NT2/D1 (cell line): ENCODE measurements around the gene SERBP1.

Experiments used
- SUZ12 ChIP-seq: IDR thresholded peaks from 2 replicates; pipeline ENCODE4 v1.6.1; 2011; ENCODE audit not compliant: insufficient read length, insufficient read depth; ENCODE audit errors: extremely low read depth
- YY1 ChIP-seq: IDR thresholded peaks from 2 replicates; pipeline ENCODE4 v1.6.1; 2011; ENCODE audit not compliant: insufficient read length, insufficient read depth

DNA sequence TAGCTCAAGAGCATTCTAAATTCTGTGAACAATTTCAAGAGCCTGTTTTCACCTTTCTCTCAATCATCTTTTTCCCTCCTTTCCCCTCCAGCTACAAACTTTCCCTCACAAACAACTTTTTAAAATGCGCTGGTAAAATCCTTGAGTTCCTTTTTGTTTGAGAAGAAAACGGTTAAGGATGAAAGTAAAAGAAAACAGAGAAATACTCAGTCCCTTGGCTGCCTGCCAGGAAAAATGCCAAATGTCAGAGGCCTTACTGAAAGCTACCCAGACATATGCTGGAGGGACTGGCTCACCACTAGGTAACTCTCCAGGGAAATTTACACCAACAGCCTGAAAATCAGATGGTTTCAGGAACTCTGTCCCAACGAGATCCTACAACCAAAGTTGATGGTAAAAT lies 11.0 kb upstream of the SERBP1 start:
- TF ChIP-seq YY1 (no peak), SUZ12 (no peak)
